H9 (cell line): ENCODE measurements around the gene MAP4K3. TPM values are rescaled to one million over a fixed set of nuclear protein-coding genes. Genes with fewer than 3 reads are reported as not detected.
A peak's percentile ranks its signal among the peaks of the same experiment; 100 is the strongest.

Experiments used
- DNase-seq: peaks from one replicate; pipeline ENCODE4 v3.0.0-alpha.2; 2017
- H2AFZ ChIP-seq: one replicate; pipeline ENCODE4 v1.6.1; 2013; ENCODE audit warnings: mild to moderate bottlenecking, low read length, control low read depth, moderate library complexity
- H2AK5ac ChIP-seq: 2 replicates; pipeline ENCODE4 v1.6.1; 2013; ENCODE audit warnings: low read length, control low read depth, mixed read lengths; ENCODE audit not compliant: insufficient read length
- H2BK120ac ChIP-seq: one replicate; pipeline ENCODE4 v1.6.1; 2013; ENCODE audit warnings: low read depth, mild to moderate bottlenecking, low read length, control low read depth, inconsistent platforms; ENCODE audit not compliant: poor library complexity, severe bottlenecking
- H2BK12ac ChIP-seq: 2 replicates; pipeline ENCODE4 v1.6.1; 2013; ENCODE audit warnings: low read length, control low read depth, mixed read lengths, low read depth; ENCODE audit not compliant: insufficient read length
- H2BK15ac ChIP-seq: 2 replicates; pipeline ENCODE4 v1.6.1; 2013; ENCODE audit warnings: low read depth, low read length, control low read depth
- H2BK20ac ChIP-seq: one replicate; pipeline ENCODE4 v1.6.1; 2013; ENCODE audit warnings: low read depth, mild to moderate bottlenecking, low read length, control low read depth, inconsistent platforms; ENCODE audit not compliant: poor library complexity, severe bottlenecking
- H2BK5ac ChIP-seq: 2 replicates; pipeline ENCODE4 v1.6.1; 2013; ENCODE audit warnings: low read length, control low read depth, mixed read lengths; ENCODE audit not compliant: insufficient read length
- H3K14ac ChIP-seq: 2 replicates; pipeline ENCODE4 v1.6.1; 2013; ENCODE audit warnings: low read length, control low read depth; ENCODE audit not compliant: insufficient read depth
- H3K18ac ChIP-seq: 2 replicates; pipeline ENCODE4 v1.6.1; 2013; ENCODE audit warnings: low read depth, mild to moderate bottlenecking, mixed read lengths, low read length, control low read depth; ENCODE audit not compliant: insufficient read length
- H3K23ac ChIP-seq: 2 replicates; pipeline ENCODE4 v1.6.1; 2013; ENCODE audit warnings: low read length, control low read depth, mixed read lengths, low read depth; ENCODE audit not compliant: insufficient read length
- H3K23me2 ChIP-seq: 2 replicates; pipeline ENCODE4 v1.6.1; 2013; ENCODE audit warnings: low read depth, mild to moderate bottlenecking, mixed read lengths, low read length, control low read depth; ENCODE audit not compliant: insufficient read length, poor library complexity, severe bottlenecking
- H3K27ac ChIP-seq: 2 replicates; pipeline ENCODE4 v1.5.1; 2013; ENCODE audit warnings: low read length, control low read depth, mixed read lengths, low read depth; ENCODE audit not compliant: insufficient read length
- H3K27me3 ChIP-seq: 2 replicates; pipeline ENCODE4 v1.6.1; 2013; ENCODE audit warnings: low read length, control low read depth, inconsistent platforms; ENCODE audit not compliant: insufficient read depth
- H3K4ac ChIP-seq: 2 replicates; pipeline ENCODE4 v1.6.1; 2013; ENCODE audit warnings: low read depth, mild to moderate bottlenecking, control low read depth, inconsistent platforms, low read length, moderate library complexity
- H3K4me1 ChIP-seq: 2 replicates; pipeline ENCODE4 v1.6.1; 2013; ENCODE audit warnings: low read length, control low read depth, inconsistent platforms; ENCODE audit not compliant: insufficient read depth
- H3K4me2 ChIP-seq: 2 replicates; pipeline ENCODE4 v1.6.1; 2013; ENCODE audit warnings: low read length, control low read depth, mixed read lengths; ENCODE audit not compliant: insufficient read length, insufficient read depth
- H3K56ac ChIP-seq: 2 replicates; pipeline ENCODE4 v1.6.1; 2013; ENCODE audit warnings: low read depth, mild to moderate bottlenecking, mixed read lengths, low read length, control low read depth; ENCODE audit not compliant: insufficient read length
- H3K79me1 ChIP-seq: 2 replicates; pipeline ENCODE4 v1.6.1; 2013; ENCODE audit warnings: low read depth, mild to moderate bottlenecking, moderate library complexity, low read length, control low read depth, inconsistent platforms; ENCODE audit not compliant: insufficient read depth, poor library complexity, severe bottlenecking
- H3K79me2 ChIP-seq: 2 replicates; pipeline ENCODE4 v1.6.1; 2013; ENCODE audit warnings: low read length, control low read depth, inconsistent platforms; ENCODE audit not compliant: insufficient read depth
- H3K9ac ChIP-seq: 2 replicates; pipeline ENCODE4 v1.6.1; 2013; ENCODE audit warnings: low read length, control low read depth, mixed read lengths; ENCODE audit not compliant: insufficient read length; ENCODE audit errors: extremely low read depth
- H3K9me3 ChIP-seq: one replicate; pipeline ENCODE4 v1.6.1; 2013; ENCODE audit warnings: low read depth, low read length, inconsistent platforms; ENCODE audit not compliant: control insufficient read depth
- H3T11ph ChIP-seq: one replicate; pipeline ENCODE4 v1.6.1; 2013; ENCODE audit warnings: mild to moderate bottlenecking, low read length, control low read depth, inconsistent platforms
- H4K20me1 ChIP-seq: one replicate; pipeline ENCODE4 v1.6.1; 2013; ENCODE audit not compliant: control insufficient read depth, insufficient read length, insufficient read depth
- H4K5ac ChIP-seq: 2 replicates; pipeline ENCODE4 v1.6.1; 2013; ENCODE audit warnings: low read depth, mild to moderate bottlenecking, mixed read lengths, low read length, control low read depth; ENCODE audit not compliant: insufficient read length
- H4K8ac ChIP-seq: replicated peaks from 2 replicates; pipeline ENCODE4 v1.6.1; 2013; ENCODE audit warnings: low read length, control low read depth, mixed read lengths, low read depth; ENCODE audit not compliant: insufficient read length
- H4K91ac ChIP-seq: 2 replicates; pipeline ENCODE4 v1.6.1; 2013; ENCODE audit warnings: low read depth, mild to moderate bottlenecking, moderate library complexity, mixed read lengths, low read length, control low read depth; ENCODE audit not compliant: insufficient read length
- H3K27ac Mint-ChIP-seq, 3 experiments: 2 replicates in 2 of 3; 3 replicates in 1 of 3; pipeline ENCODE4 v1.8.0; 2020 to 2021; ENCODE audit warnings: mixed read lengths in 3 of 3, mild to moderate bottlenecking in 1 of 3, moderate library complexity in 1 of 3
- H3K27me3 Mint-ChIP-seq: 2 replicates; pipeline ENCODE4 v1.8.0; 2021; ENCODE audit warnings: low read depth, mild to moderate bottlenecking, moderate library complexity, mixed read lengths
- H3K36me3 Mint-ChIP-seq, 3 experiments: 2 replicates in 2 of 3; 3 replicates in 1 of 3; pipeline ENCODE4 v1.8.0; 2020 to 2021; ENCODE audit warnings: low read depth in 3 of 3, mixed read lengths in 3 of 3; ENCODE audit not compliant: insufficient read depth in 1 of 3
- H3K4me1 Mint-ChIP-seq, 2 experiments: 2 replicates each; pipeline ENCODE4 v1.8.0; 2020; ENCODE audit warnings: mixed read lengths in 2 of 2
- H3K4me3 Mint-ChIP-seq, 2 experiments: 2 replicates in 1 of 2; 3 replicates in 1 of 2; pipeline ENCODE4 v1.8.0; 2020 to 2021; ENCODE audit warnings: mild to moderate bottlenecking in 2 of 2, mixed read lengths in 2 of 2, moderate library complexity in 1 of 2
- H3K9me3 Mint-ChIP-seq, 2 experiments: 2 replicates in 1 of 2; 3 replicates in 1 of 2; pipeline ENCODE4 v1.8.0; 2020; ENCODE audit warnings: mild to moderate bottlenecking in 2 of 2, mixed read lengths in 2 of 2, moderate library complexity in 1 of 2
- WGBS: extraction: QIAGEN DNeasy Blood & Tissue Kit; methylation state at CpG from one replicate; pipeline ENCODE4 v1.1.7; 2013; ENCODE audit warnings: missing lambda C conversion rate, low lambda C conversion rate, mixed read lengths; ENCODE audit not compliant: insufficient read length; ENCODE audit errors: extremely low coverage; 5-methylcytosine and 5-hydroxymethylcytosine counted together
- total RNA-seq: library from RNA; stranded (reverse); gene quantifications from 2 replicates; pipeline ENCODE4 v1.2.1, GENCODE V29; 2021
- TF ChIP-seq, protein P1 (sequence below): fragments of 200-600 bp; sonication (generic); conservative IDR thresholded peaks from 3 replicates; pipeline ENCODE4 v1.8.0; 2021; ENCODE audit warnings: antibody characterized with exemption, mild to moderate bottlenecking

Gene MAP4K3
- total RNA-seq, 1 experiment from 2014 or later: 37.9 TPM

DNA sequence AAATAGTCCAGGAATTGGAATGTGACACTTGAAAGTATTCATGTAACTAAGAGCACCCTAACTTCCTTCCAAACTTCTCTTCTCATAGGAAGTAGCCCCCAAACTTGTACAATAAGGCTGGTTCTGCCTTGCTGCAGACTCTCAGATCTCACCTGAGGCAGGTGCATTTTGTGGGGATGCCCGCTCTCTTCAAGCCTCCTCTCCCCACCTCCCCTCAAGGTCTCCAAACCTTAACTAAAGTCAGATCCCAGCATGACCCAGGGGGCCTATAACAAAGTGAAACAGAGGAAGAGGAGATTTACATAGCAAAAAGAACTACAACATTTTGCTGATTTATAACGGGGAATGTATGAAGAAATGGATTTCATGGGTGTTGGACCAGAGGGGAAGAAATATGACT, 216.9 kb downstream of the MAP4K3 start:
- no peak overlapping the region for H2BK20ac ChIP-seq
- H3K27ac ChIP-seq: no peak overlapping the region
- Mint-ChIP-seq H3K4me3 (no peak overlapping the region), H3K4me1 (peaks cover 12 to 17% of the 10 kb centered on the region in 2 experiments), H3K9me3 (no peaks in the 10 kb centered on the region), H3K27ac (peak overlapping the region in 2 of 3 experiments; percentile 3 to 84; a peak in 4 of 7 replicates), H3K27me3 (no peaks in the 10 kb centered on the region), H3K36me3 (no peaks in the 10 kb centered on the region)
- H3K79me2 ChIP-seq: no peaks in the 10 kb centered on the region
- no peak overlapping the region for H2BK120ac ChIP-seq
- no peaks in the 10 kb centered on the region for H3K79me1 ChIP-seq
- no peak overlapping the region for H3K4ac ChIP-seq
- WGBS: no CpG with 5 or more reads among the region's 2 CpGs
- no peak overlapping the region for H2AFZ ChIP-seq
- no peak overlapping the region for H2BK5ac ChIP-seq
- no peak overlapping the region for H3K23ac ChIP-seq
- no peak overlapping the region for H3K56ac ChIP-seq
- no peaks in the 10 kb centered on the region for H3K9me3 ChIP-seq
- no peak overlapping the region for H4K5ac ChIP-seq
- H4K8ac ChIP-seq: no peak overlapping the region
- no peak overlapping the region for H4K91ac ChIP-seq
- no peak overlapping the region for H3T11ph ChIP-seq
- no peak overlapping the region for H2BK15ac ChIP-seq
- H3K18ac ChIP-seq: no peak overlapping the region
- H3K23me2 ChIP-seq: no peaks in the 10 kb centered on the region
- DNase-seq: no peak
- H3K4me2 ChIP-seq: no peak overlapping the region
- no peaks in the 10 kb centered on the region for H4K20me1 ChIP-seq
- no peak overlapping the region for H3K9ac ChIP-seq
- TF ChIP-seq, protein P1, sequence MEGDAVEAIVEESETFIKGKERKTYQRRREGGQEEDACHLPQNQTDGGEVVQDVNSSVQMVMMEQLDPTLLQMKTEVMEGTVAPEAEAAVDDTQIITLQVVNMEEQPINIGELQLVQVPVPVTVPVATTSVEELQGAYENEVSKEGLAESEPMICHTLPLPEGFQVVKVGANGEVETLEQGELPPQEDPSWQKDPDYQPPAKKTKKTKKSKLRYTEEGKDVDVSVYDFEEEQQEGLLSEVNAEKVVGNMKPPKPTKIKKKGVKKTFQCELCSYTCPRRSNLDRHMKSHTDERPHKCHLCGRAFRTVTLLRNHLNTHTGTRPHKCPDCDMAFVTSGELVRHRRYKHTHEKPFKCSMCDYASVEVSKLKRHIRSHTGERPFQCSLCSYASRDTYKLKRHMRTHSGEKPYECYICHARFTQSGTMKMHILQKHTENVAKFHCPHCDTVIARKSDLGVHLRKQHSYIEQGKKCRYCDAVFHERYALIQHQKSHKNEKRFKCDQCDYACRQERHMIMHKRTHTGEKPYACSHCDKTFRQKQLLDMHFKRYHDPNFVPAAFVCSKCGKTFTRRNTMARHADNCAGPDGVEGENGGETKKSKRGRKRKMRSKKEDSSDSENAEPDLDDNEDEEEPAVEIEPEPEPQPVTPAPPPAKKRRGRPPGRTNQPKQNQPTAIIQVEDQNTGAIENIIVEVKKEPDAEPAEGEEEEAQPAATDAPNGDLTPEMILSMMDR: no peak
- no peak overlapping the region for H2AK5ac ChIP-seq
- no peak overlapping the region for H2BK12ac ChIP-seq
- H3K4me1 ChIP-seq: peaks cover 2% of the 10 kb centered on the region; the same call in 1 of the 2 replicates
- H3K14ac ChIP-seq: no peak overlapping the region
- no peaks in the 10 kb centered on the region for H3K27me3 ChIP-seq
